K562 (cell line): Measurements from ENCODE around the gene RASIP1. TPM values are rescaled to one million over a fixed set of nuclear protein-coding genes. Genes with fewer than 3 reads are reported as not detected.

Experiments used
- BHLHE40 ChIP-seq: IDR thresholded peaks from 2 replicates; pipeline ENCODE4 v1.6.1; 2011; ENCODE audit warnings: low read length, improper control_type of control experiment
- C11orf30 ChIP-seq: fragments of 450-650 bp; IDR thresholded peaks from 2 replicates; pipeline ENCODE4 v1.6.1; 2016; ENCODE audit warnings: low read depth, mild to moderate bottlenecking
- CHD4 ChIP-seq: fragments of 200-600 bp; sonication (generic); IDR thresholded peaks from 3 replicates; pipeline ENCODE4 v1.6.1; 2012; ENCODE audit warnings: low read depth, mild to moderate bottlenecking, mixed read lengths, low read length, inconsistent platforms; ENCODE audit not compliant: insufficient read depth, insufficient replicate concordance, poor library complexity, severe bottlenecking
- CTBP1 ChIP-seq: fragments of 450-650 bp; IDR thresholded peaks from 2 replicates; pipeline ENCODE4 v1.6.1; 2016; ENCODE audit warnings: borderline replicate concordance
- CXXC5 ChIP-seq: fragments of 250-450 bp; sonication (Bioruptor Pico); IDR thresholded peaks from 2 replicates; pipeline ENCODE4 v1.8.0; 2022; ENCODE audit warnings: inconsistent platforms, mild to moderate bottlenecking, moderate library complexity
- GABPA ChIP-seq: fragments of 200-800 bp; sonication (Bioruptor generic); conservative IDR thresholded peaks from 2 replicates; pipeline ENCODE4 v1.6.1; 2016; ENCODE audit warnings: low read depth, missing genetic modification characterization, missing compliant biosample characterization
- MTA2 ChIP-seq: fragments of 450-650 bp; IDR thresholded peaks from 2 replicates; pipeline ENCODE4 v1.6.1; 2016; ENCODE audit warnings: low read depth
- NCOA2 ChIP-seq, 2 experiments: fragments of 450-650 bp; IDR thresholded peaks; 2 replicates each; pipeline ENCODE4 v1.6.1; 2018; ENCODE audit warnings: mild to moderate bottlenecking in 2 of 2, moderate library complexity in 1 of 2; ENCODE audit not compliant: partially characterized antibody in 2 of 2
- NCOA6 ChIP-seq: fragments of 450-650 bp; IDR thresholded peaks from 2 replicates; pipeline ENCODE4 v1.6.1; 2017; ENCODE audit warnings: mild to moderate bottlenecking
- RCOR1 ChIP-seq, 2 experiments: IDR thresholded peaks; 2 replicates each; pipeline ENCODE4 v1.6.1; 2012; ENCODE audit warnings: low read depth in 2 of 2, low read length in 2 of 2, borderline replicate concordance in 1 of 2, improper control_type of control experiment in 1 of 2
- RFX1 ChIP-seq: fragments of 450-650 bp; IDR thresholded peaks from 2 replicates; pipeline ENCODE4 v1.6.1; 2016; ENCODE audit warnings: mild to moderate bottlenecking, moderate library complexity
- SAFB ChIP-seq: fragments of 200-400 bp; formaldehyde crosslinking; IDR thresholded peaks from 2 replicates; pipeline ENCODE4 v1.6.1; 2017; ENCODE audit warnings: low read depth, low read length, borderline replicate concordance
- SREBF1 ChIP-seq: fragments of 150-350 bp; IDR thresholded peaks from 2 replicates; pipeline ENCODE4 v1.6.1; 2014; ENCODE audit warnings: antibody characterized with exemption, low read depth, low read length, borderline replicate concordance
- STAG1 ChIP-seq: sonication (generic); formaldehyde crosslinking; IDR thresholded peaks from 2 replicates; pipeline ENCODE4 v1.5.0; 2020; ENCODE audit warnings: missing genetic modification reagents, borderline replicate concordance
- U2AF1 ChIP-seq: fragments of 200-400 bp; formaldehyde crosslinking; optimal IDR thresholded peaks from 2 replicates; pipeline ENCODE3; 2017; ENCODE audit warnings: mild to moderate bottlenecking, low read depth, low read length, moderate library complexity
- ZNF165 ChIP-seq: fragments of 250-450 bp; sonication (Bioruptor Pico); IDR thresholded peaks from 2 replicates; pipeline ENCODE4 v1.4.0; 2020; ENCODE audit warnings: borderline replicate concordance
- ZNF41 ChIP-seq: fragments of 250-450 bp; sonication (Bioruptor Pico); conservative IDR thresholded peaks from 2 replicates; pipeline ENCODE4 v1.4.0; 2020; ENCODE audit warnings: mild to moderate bottlenecking
- ZNF668 ChIP-seq: fragments of 250-450 bp; sonication (Bioruptor Pico); IDR thresholded peaks from 2 replicates; pipeline ENCODE4 v1.8.0; 2022; ENCODE audit warnings: mild to moderate bottlenecking, inconsistent platforms
- polyA plus RNA-seq, 8 experiments: library from polyadenylated mRNA; depleted of rRNA in 4 of 8; stranded (reverse) in 5 of 8; unstranded in 3 of 8; fragments of >200 nt; fragmentation: Nextera tagmentation in 2 of 8; fragmentation: Illumina TruSeq in 1 of 8; extraction: Ambion mirVana in 2 of 8; extraction: Trizol in 1 of 8; gene quantifications; 2 replicates each; pipeline versions ENCODE4 v1.2.1 to v1.2.3, GENCODE V29; 2011 to 2014; ENCODE audit warnings: inconsistent platforms in 1 of 8, missing spikeins in 1 of 8
- total RNA-seq, 7 experiments: library from RNA; depleted of rRNA in 6 of 7; stranded (reverse); fragments of >200 nt in 6 of 7; fragmentation: Illumina TruSeq in 2 of 7; extraction: Trizol in 2 of 7; gene quantifications; 2 replicates each; pipeline versions ENCODE4 v1.2.1 to v1.2.3, GENCODE V29; 2011 to 2021; ENCODE audit warnings: low replicate concordance in 1 of 7
- TF ChIP-seq, protein P1 (sequence below): fragments of 250-450 bp; sonication (Bioruptor Pico); IDR thresholded peaks from 2 replicates; pipeline ENCODE4 v1.4.0; 2020
- TF ChIP-seq, protein P2 (sequence below): sonication (generic); formaldehyde crosslinking; IDR thresholded peaks from 2 replicates; pipeline ENCODE4 v1.8.0; 2022; ENCODE audit warnings: missing genetic modification reagents, mild to moderate bottlenecking, moderate library complexity, borderline replicate concordance
- TF ChIP-seq, protein P3 (sequence below): fragments of 250-450 bp; sonication (Bioruptor Pico); IDR thresholded peaks from 2 replicates; pipeline ENCODE4 v1.8.0; 2022; ENCODE audit warnings: moderate library complexity, mild to moderate bottlenecking, inconsistent platforms
- TF ChIP-seq, protein P4 (sequence below): fragments of 250-450 bp; sonication (Bioruptor Pico); IDR thresholded peaks from 2 replicates; pipeline ENCODE4 v1.4.0; 2020; ENCODE audit warnings: mild to moderate bottlenecking

The RASIP1 gene
- total and polyA plus RNA-seq, 9 of the 15 experiments (the other 6 are each of a cell fraction or from before 2014, with no cell fraction given) = 0.20 to 4.7 (median 1.5) TPM

DNA sequence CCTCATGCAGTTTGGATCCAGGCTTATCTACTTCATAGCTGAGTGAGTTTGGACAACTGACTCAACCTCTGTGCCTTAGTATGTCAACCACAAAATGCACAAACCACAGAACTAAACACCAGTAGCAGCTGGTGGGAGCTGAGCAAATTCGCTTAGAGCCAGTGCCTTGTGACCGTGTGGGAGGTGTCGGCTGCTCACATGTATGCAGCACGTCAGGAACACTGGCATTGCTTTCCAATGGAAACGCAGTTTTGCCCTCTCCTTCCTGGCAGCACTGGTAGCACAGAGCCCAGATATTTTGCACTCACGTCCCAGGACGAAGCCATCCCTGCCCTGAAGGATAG is 59.3 kb downstream of the RASIP1 start (continued):
- TF ChIP-seq GABPA (tag) (no peak), CXXC5 (CRISPR knock-in tag) (no peak), NCOA2 (IDR thresholded peaks at IDR 0.05; ENCODE audit: partially characterized antibody in 2 of 2) (no peak), SAFB (no peak), SREBF1 (no peak), NCOA6 (no peak), ZNF668 (CRISPR knock-in tag) (no peak), STAG1 (no peak), CTBP1 (0 out of 2 replicates have a peak, but pooled peaks have one; percentile 27), BHLHE40 (peak; percentile 77), C11orf30 (no peak), RCOR1 (IDR thresholded peaks at IDR 0.05; ENCODE audit: borderline replicate concordance in 1 of 2, low read depth in 2 of 2, low read length in 2 of 2) (peak in 1 of 2 experiments; percentile 66; a peak in 1 of 4 replicates), CHD4 (no peak), RFX1 (no peak), ZNF41 (CRISPR knock-in tag) (no peak), MTA2 (no peak), ZNF165 (CRISPR knock-in tag) (no peak), U2AF1 (no peak)
- TF ChIP-seq, protein P1, sequence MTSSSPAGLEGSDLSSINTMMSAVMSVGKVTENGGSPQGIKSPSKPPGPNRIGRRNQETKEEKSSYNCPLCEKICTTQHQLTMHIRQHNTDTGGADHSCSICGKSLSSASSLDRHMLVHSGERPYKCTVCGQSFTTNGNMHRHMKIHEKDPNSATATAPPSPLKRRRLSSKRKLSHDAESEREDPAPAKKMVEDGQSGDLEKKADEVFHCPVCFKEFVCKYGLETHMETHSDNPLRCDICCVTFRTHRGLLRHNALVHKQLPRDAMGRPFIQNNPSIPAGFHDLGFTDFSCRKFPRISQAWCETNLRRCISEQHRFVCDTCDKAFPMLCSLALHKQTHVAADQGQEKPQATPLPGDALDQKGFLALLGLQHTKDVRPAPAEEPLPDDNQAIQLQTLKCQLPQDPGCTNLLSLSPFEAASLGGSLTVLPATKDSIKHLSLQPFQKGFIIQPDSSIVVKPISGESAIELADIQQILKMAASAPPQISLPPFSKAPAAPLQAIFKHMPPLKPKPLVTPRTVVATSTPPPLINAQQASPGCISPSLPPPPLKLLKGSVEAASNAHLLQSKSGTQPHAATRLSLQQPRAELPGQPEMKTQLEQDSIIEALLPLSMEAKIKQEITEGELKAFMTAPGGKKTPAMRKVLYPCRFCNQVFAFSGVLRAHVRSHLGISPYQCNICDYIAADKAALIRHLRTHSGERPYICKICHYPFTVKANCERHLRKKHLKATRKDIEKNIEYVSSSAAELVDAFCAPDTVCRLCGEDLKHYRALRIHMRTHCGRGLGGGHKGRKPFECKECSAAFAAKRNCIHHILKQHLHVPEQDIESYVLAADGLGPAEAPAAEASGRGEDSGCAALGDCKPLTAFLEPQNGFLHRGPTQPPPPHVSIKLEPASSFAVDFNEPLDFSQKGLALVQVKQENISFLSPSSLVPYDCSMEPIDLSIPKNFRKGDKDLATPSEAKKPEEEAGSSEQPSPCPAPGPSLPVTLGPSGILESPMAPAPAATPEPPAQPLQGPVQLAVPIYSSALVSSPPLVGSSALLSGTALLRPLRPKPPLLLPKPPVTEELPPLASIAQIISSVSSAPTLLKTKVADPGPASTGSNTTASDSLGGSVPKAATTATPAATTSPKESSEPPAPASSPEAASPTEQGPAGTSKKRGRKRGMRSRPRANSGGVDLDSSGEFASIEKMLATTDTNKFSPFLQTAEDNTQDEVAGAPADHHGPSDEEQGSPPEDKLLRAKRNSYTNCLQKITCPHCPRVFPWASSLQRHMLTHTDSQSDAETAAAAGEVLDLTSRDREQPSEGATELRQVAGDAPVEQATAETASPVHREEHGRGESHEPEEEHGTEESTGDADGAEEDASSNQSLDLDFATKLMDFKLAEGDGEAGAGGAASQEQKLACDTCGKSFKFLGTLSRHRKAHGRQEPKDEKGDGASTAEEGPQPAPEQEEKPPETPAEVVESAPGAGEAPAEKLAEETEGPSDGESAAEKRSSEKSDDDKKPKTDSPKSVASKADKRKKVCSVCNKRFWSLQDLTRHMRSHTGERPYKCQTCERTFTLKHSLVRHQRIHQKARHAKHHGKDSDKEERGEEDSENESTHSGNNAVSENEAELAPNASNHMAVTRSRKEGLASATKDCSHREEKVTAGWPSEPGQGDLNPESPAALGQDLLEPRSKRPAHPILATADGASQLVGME (CRISPR knock-in tag) = no peak
- TF ChIP-seq, protein P2, sequence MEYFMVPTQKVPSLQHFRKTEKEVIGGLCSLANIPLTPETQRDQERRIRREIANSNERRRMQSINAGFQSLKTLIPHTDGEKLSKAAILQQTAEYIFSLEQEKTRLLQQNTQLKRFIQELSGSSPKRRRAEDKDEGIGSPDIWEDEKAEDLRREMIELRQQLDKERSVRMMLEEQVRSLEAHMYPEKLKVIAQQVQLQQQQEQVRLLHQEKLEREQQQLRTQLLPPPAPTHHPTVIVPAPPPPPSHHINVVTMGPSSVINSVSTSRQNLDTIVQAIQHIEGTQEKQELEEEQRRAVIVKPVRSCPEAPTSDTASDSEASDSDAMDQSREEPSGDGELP (CRISPR knock-in tag) = peak; percentile 97
- TF ChIP-seq, protein P3, sequence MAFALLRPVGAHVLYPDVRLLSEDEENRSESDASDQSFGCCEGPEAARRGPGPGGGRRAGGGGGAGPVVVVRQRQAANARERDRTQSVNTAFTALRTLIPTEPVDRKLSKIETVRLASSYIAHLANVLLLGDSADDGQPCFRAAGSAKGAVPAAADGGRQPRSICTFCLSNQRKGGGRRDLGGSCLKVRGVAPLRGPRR (CRISPR knock-in tag) = no peak
- TF ChIP-seq, protein P4, sequence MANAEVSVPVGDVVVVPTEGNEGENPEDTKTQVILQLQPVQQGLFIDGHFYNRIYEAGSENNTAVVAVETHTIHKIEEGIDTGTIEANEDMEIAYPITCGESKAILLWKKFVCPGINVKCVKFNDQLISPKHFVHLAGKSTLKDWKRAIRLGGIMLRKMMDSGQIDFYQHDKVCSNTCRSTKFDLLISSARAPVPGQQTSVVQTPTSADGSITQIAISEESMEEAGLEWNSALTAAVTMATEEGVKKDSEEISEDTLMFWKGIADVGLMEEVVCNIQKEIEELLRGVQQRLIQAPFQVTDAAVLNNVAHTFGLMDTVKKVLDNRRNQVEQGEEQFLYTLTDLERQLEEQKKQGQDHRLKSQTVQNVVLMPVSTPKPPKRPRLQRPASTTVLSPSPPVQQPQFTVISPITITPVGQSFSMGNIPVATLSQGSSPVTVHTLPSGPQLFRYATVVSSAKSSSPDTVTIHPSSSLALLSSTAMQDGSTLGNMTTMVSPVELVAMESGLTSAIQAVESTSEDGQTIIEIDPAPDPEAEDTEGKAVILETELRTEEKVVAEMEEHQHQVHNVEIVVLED (CRISPR knock-in tag) = no peak
